Measurements from ENCODE around the gene ADRA2B.
"Not testable (repeated sequence)": the region's sequence is repeated elsewhere in the genome, so short reads cannot be mapped to it uniquely, and the experiment has no call there.

ADRA2B gene

DNA sequence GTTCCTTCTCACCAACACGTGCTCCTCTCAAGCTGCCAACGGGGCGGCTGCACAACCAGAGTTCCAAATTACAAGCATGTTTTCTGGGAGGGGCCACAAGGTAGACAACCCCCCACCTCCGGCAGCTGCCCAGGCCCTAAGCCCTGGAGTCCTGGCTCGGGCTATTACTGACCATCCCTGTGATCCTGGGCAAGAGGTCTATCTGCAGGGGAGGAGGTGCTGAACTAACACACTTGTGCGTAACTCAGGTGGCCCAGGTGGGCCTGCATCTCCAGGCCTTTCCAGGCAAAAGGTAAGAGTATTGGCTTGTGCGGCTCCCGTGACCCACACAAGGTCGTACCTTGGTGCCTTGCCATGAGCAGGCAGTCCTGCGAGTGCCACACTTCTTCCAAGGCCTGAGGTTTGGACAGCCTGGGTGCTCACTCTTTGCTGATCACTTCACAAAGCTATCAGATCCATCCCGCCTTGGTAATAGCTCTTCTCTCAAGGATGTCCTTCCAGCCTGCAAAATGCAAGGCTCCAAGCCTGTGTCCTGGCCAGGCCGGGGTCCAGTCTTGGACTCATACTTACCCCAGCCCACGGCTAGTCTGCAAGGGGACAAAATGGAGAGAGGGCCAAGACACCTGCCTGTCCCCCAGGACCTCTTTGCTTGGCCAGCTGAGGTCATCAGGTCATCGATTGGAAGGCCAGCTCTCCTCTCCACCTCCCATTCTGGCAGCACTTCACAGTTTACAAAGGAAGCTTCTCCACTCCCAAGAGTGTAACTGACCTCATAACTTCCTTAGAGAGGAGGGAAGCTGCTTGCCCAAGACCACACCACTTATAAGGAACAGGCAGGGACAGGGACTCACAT lies 33.9 kb downstream of the ADRA2B start:
- DNase-seq (ENCODE audit: low spot score), result no peak
- in situ Hi-C loops (cut with MboI; ENCODE audit: low pct_unique_long_range_greater_than_20kb, low sequenced_read_pairs, unreplicated experiment), result no loop called here
- TF ChIP-seq, protein P1, sequence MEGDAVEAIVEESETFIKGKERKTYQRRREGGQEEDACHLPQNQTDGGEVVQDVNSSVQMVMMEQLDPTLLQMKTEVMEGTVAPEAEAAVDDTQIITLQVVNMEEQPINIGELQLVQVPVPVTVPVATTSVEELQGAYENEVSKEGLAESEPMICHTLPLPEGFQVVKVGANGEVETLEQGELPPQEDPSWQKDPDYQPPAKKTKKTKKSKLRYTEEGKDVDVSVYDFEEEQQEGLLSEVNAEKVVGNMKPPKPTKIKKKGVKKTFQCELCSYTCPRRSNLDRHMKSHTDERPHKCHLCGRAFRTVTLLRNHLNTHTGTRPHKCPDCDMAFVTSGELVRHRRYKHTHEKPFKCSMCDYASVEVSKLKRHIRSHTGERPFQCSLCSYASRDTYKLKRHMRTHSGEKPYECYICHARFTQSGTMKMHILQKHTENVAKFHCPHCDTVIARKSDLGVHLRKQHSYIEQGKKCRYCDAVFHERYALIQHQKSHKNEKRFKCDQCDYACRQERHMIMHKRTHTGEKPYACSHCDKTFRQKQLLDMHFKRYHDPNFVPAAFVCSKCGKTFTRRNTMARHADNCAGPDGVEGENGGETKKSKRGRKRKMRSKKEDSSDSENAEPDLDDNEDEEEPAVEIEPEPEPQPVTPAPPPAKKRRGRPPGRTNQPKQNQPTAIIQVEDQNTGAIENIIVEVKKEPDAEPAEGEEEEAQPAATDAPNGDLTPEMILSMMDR (IDR thresholded peaks at IDR 0.05; ENCODE audit: extremely low read depth, insufficient read depth, missing control alignments), result no peak

DNA sequence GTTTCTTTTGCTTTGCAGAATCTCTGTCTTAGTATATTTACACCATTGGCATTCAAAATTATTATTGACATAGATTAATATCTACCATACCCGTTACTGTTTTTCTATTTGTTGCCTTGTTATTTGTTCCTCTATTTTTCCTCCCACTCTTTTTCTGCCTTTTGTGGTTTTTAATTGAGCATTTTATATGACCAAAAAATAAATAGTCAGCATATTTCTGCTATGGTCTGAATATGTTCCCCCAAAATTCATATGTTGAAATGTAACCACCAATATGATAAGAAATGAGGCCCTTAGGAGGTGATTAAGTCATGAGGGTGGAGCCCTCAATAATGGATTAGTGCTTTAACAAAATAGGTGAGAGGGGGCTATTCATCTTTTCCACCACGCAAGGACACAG lies 35.3 kb downstream of the ADRA2B start:
- TF ChIP-seq, protein P1 (IDR thresholded peaks at IDR 0.05; ENCODE audit: extremely low read depth, insufficient read depth, missing control alignments), result no peak
- in situ Hi-C loops (cut with MboI; ENCODE audit: low pct_unique_long_range_greater_than_20kb, low sequenced_read_pairs, unreplicated experiment), result no loop called here
- no peak for DNase-seq (ENCODE audit: low spot score)

DNA sequence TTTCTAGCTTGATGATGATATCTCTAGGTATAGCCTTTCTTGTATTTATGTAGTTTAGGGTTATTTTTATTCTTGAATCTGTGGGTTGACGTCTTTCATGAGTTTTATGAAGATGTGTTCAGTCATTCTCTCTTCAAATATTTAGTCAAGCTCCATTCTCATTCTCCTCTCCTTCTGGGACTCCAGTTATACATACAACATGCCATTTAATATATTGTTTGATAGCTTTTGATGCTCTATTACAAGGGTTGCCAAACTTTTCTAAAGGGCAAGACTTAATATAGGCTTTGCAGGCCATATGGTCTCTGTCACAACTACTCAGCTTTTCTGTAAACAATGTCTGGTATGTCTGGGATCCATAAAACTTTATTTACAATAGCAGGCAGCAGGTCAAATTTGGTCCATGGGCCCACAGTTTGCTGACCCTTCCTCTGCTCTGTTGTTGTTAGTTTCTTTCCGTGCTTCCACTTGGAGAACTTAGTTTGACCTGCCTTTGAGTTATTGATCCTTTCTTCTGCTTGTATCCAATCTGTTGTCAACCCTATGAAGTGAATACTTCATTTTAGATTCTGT lies 41.1 kb downstream of the ADRA2B start:
- no peak for DNase-seq (ENCODE audit: low spot score)
- in situ Hi-C loops (cut with MboI; ENCODE audit: low pct_unique_long_range_greater_than_20kb, low sequenced_read_pairs, unreplicated experiment), result no loop called here
- TF ChIP-seq, protein P1 (IDR thresholded peaks at IDR 0.05; ENCODE audit: extremely low read depth, insufficient read depth, missing control alignments), result no peak

DNA sequence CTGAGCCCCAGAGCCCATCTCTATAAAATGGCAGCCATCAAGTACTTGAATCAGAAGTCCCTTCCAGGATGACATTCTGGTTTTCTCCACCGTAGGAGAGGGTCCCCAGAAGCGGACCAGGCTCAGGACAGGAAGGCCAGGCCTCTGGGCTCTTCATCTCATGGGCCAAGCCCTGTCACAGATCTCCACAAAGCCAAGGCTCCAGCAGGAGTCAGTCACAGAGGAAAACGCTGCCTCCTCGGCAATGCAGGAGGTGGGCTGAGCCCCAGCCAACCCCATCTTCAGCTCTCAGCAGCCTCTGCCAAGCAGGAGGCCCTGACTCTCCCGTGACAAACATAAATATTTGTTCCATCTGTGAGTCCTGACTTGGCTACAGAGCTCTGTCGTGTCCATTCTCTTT lies 42.2 kb downstream of the ADRA2B start:
- no peak for DNase-seq (ENCODE audit: low spot score)
- in situ Hi-C loops (cut with MboI; ENCODE audit: low pct_unique_long_range_greater_than_20kb, low sequenced_read_pairs, unreplicated experiment), result loop anchor here (25.0 kb wide), 1 partner anchor 1588 kb away; the partner anchor contains the start of genes ACTR1B and C2orf92
- TF ChIP-seq, protein P1 (IDR thresholded peaks at IDR 0.05; ENCODE audit: extremely low read depth, insufficient read depth, missing control alignments), result no peak

DNA sequence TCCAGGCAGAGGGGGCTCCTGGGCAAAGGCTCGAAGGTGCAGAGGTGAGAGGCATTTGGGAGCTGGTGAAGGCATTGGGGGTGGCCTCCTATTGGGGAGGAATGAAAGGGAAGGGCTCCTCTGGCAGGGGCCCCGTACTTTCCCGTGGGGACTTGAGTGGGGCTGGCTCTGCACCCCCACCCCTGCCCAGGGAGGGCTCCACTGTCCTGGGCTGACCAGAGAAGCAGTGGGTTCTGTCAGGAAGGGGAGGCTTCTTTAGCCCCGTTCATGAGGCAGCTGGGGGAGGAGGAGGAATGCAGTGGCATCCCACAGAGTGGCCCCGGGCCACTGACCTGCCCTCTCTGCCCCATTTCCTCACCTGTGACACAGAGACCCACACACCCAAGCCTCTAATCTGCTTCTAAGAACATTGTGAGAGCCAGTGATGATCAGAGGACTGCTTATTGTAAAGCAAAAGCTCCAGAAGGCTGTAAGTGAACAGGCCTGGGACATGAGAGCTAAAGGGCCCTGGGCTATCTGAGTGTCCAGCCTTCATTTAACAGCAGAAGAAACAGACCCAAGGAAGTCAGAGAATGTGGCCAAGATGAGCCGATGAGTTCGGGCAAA lies 43.1 kb downstream of the ADRA2B start:
- DNase-seq (ENCODE audit: low spot score), result no peak
- in situ Hi-C loops (cut with MboI; ENCODE audit: low pct_unique_long_range_greater_than_20kb, low sequenced_read_pairs, unreplicated experiment), result loop anchor here (25.0 kb wide), 1 partner anchor 1589 kb away; the partner anchor contains the start of genes ACTR1B and C2orf92
- TF ChIP-seq, protein P1 (IDR thresholded peaks at IDR 0.05; ENCODE audit: extremely low read depth, insufficient read depth, missing control alignments), result no peak

DNA sequence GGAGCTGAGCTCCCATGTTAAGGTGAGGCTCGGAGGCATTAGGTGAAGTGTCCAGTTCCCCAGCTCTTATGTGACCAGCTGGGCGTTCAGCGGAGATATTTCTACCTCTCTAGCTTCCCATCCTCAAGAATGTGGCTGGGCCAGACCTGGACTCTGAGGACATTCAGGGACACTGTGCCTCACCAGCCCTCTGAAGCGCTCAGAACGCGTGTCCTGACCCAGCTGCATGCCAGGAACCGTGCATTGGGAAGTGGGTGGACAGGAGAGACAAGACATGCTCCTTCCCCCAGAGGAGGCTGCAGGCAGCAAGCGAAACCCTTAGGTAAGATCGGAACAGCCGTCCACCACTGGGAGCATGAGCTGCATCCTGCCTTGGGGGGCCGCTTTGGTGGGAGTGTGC lies 43.6 kb downstream of the ADRA2B start:
- in situ Hi-C loops (cut with MboI; ENCODE audit: low pct_unique_long_range_greater_than_20kb, low sequenced_read_pairs, unreplicated experiment), result loop anchor here (25.0 kb wide), 1 partner anchor 1590 kb away; the partner anchor contains the start of genes ACTR1B and C2orf92
- TF ChIP-seq, protein P1 (IDR thresholded peaks at IDR 0.05; ENCODE audit: extremely low read depth, insufficient read depth, missing control alignments), result no peak
- no peak for DNase-seq (ENCODE audit: low spot score)

DNA sequence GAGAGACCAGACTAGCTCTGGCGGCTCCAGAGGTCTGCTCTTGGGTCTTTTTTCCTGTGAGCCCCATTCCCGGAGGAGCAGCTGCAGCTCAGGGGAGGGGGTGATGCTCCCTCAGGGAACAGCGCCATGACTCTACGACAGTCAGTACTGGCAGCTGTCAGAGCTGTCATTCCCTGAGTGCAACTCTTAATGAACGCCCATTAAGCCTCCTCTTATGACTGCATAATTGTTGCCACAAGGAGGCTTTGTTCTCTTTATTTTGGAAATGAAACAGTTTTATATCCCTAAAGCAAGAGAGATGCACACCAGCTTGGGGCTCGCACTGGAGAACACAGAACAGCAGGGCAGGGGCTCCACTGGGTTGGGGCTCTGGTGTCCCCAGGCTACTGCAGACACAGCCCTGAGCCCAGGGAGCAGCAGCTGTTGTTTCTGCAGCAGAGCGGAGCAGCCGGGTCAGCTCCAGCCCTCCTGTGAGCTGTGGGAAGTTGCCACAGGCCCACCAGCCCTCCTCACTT lies 44.3 kb downstream of the ADRA2B start:
- not testable (repeated sequence) for DNase-seq (ENCODE audit: low spot score)
- in situ Hi-C loops (cut with MboI; ENCODE audit: low pct_unique_long_range_greater_than_20kb, low sequenced_read_pairs, unreplicated experiment), result loop anchor here (25.0 kb wide), 1 partner anchor 1590 kb away; the partner anchor contains the start of genes ACTR1B and C2orf92

DNA sequence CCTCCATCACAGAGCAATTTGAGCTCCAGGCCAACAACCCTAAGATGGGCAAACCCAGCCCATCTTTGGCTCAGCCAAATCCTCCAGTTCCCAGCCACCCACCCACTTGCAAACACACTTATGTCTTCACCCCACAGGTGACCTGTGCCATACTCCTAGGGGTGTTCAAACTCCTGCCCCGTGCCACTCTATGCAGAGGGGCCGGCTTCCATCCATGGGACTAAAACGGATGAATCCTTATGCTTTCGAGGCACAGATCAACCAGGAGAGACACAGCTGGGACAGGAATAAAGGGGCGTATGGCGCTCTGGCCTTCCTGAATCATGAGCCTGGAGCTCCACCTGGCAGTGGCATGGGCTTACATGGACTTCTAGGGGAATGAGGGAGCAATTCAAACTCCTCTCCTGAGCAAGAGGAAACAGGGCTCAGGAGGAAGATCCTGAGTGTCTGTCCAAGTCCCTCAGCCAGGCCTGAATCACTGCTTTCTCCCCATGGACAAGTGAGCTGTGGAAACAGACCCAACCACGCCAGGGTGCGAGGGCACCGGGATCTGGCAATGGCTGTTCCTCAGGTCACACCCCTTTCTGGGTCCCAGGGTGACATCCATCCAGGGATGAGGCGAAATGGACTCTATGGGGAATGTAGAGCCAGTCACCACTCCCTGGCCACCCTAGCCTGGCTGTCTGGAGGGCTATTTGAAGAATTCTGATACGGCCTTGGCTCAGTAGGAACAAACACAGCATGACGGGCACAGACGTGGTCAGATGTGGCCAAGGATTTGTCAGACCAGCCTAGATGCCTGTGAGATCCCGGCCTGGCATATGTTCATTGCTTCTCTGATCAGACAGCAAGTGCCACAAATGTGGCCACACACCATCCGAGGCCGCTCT lies 45.0 kb downstream of the ADRA2B start:
- in situ Hi-C loops (cut with MboI; ENCODE audit: low pct_unique_long_range_greater_than_20kb, low sequenced_read_pairs, unreplicated experiment), result loop anchor here (25.0 kb wide), 1 partner anchor 1591 kb away; the partner anchor contains the start of genes ACTR1B and C2orf92

More for the DNA sequence above, 45.0 kb downstream of the ADRA2B start:
- not testable (repeated sequence) for DNase-seq (ENCODE audit: low spot score)
